Immature natural killer cell (primary cell): ENCODE measurements around the gene CAPN3. TPM values are rescaled to one million over a fixed set of nuclear protein-coding genes. Genes with fewer than 3 reads are reported as not detected.
"Not testable (repeated sequence)": the region's sequence is repeated elsewhere in the genome, so short reads cannot be mapped to it uniquely, and the experiment has no call there.

Experiments
- DNase-seq, 3 donors: peaks; one replicate each; pipeline ENCODE4 v3.0.0; 2022; ENCODE audit warnings: mixed read lengths in 1 of 3
- H3K27ac Mint-ChIP-seq, 6 donors: one replicate each; pipeline ENCODE4 v1.8.0; 2020; ENCODE audit warnings: mixed read lengths in 6 of 6, mild to moderate bottlenecking in 5 of 6, inconsistent platforms in 4 of 6, moderate library complexity in 3 of 6
- H3K27me3 Mint-ChIP-seq, 3 donors: one replicate each; pipeline ENCODE4 v1.8.0; 2020 to 2021; ENCODE audit warnings: low read depth in 3 of 3, mild to moderate bottlenecking in 3 of 3, mixed read lengths in 3 of 3, moderate library complexity in 3 of 3, inconsistent platforms in 1 of 3
- H3K36me3 Mint-ChIP-seq, 3 donors: one replicate each; pipeline ENCODE4 v1.8.0; 2020; ENCODE audit warnings: mixed read lengths in 3 of 3, inconsistent platforms in 2 of 3, mild to moderate bottlenecking in 2 of 3
- H3K4me1 Mint-ChIP-seq, 2 donors: one replicate each; pipeline ENCODE4 v1.8.0; 2020; ENCODE audit warnings: inconsistent platforms in 2 of 2, mild to moderate bottlenecking in 2 of 2, mixed read lengths in 2 of 2, moderate library complexity in 1 of 2
- H3K4me3 Mint-ChIP-seq, 5 donors: one replicate each; pipeline ENCODE4 v1.8.0; 2020; ENCODE audit warnings: mild to moderate bottlenecking in 5 of 5, mixed read lengths in 5 of 5, inconsistent platforms in 3 of 5, moderate library complexity in 3 of 5
- H3K9me3 Mint-ChIP-seq, 6 donors: one replicate each; pipeline ENCODE4 v1.8.0; 2020; ENCODE audit warnings: mild to moderate bottlenecking in 6 of 6, mixed read lengths in 6 of 6, inconsistent platforms in 4 of 6, moderate library complexity in 3 of 6
- polyA plus RNA-seq, 3 donors: library from polyadenylated mRNA; unstranded; fragments of 300-500 nt; fragmentation: Illumina TruSeq; gene quantifications; one replicate each; pipeline ENCODE4 v1.2.3, GENCODE V29; 2021

The CAPN3 gene
- polyA plus RNA-seq = 1 to 10 TPM in 2 of 3 donors, not detected in 1; 1.9 to 2.3 TPM

GRCh38 chr15:42359249-42359648 is at the start of gene CAPN3:
TSS of gene CAPN3 (plus strand) at chr15:42359501. CDS start at chr15:42359806, 305 bp downstream.
- Mint-ChIP-seq H3K9me3 (no peaks in the 10 kb centered on the region), H3K36me3 (peaks cover 0 to 14% (median 7%) of the 10 kb centered on the region in 3 donors), H3K27me3 (no peaks in the 10 kb centered on the region), H3K27ac (peak within 1 kb of the TSS in 1 of 6 donors; percentile 35), H3K4me1 (no peaks in the 10 kb centered on the region), H3K4me3 (no peak within 1 kb of the TSS)
- DNase-seq = no peak

GRCh38 chr15:42313463-42313862 is 45.8 kb upstream of the CAPN3 start:
- peaks cover 23 to 32% (median 29%) of the 10 kb centered on the region in 3 donors for H3K36me3 Mint-ChIP-seq

GRCh38 chr15:42314818-42315217 is 44.5 kb upstream of the CAPN3 start:
- Mint-ChIP-seq H3K36me3 (peaks cover 22 to 31% (median 28%) of the 10 kb centered on the region in 3 donors), H3K4me3 (no peak overlapping the region), H3K4me1 (no peaks in the 10 kb centered on the region), H3K27ac (no peak overlapping the region), H3K9me3 (no peaks in the 10 kb centered on the region), H3K27me3 (no peaks in the 10 kb centered on the region)
- DNase-seq = no peak

More at GRCh38 chr15:42313463-42313862, 45.8 kb upstream of the CAPN3 start:
- no peaks in the 10 kb centered on the region for H3K9me3 Mint-ChIP-seq
- no peaks in the 10 kb centered on the region for H3K4me1 Mint-ChIP-seq
- no peak overlapping the region for H3K4me3 Mint-ChIP-seq
- no peaks in the 10 kb centered on the region for H3K27me3 Mint-ChIP-seq
- H3K27ac Mint-ChIP-seq = no peak overlapping the region
- DNase-seq = no peak

GRCh38 chr15:42315521-42315920 is 43.8 kb upstream of the CAPN3 start:
- Mint-ChIP-seq H3K4me1 (no peaks in the 10 kb centered on the region), H3K27me3 (no peaks in the 10 kb centered on the region), H3K9me3 (no peaks in the 10 kb centered on the region), H3K4me3 (no peak overlapping the region), H3K36me3 (peaks cover 14 to 24% (median 21%) of the 10 kb centered on the region in 3 donors), H3K27ac (no peak overlapping the region)
- no peak for DNase-seq

- H3K27me3 Mint-ChIP-seq, H3K4me1 Mint-ChIP-seq, H3K4me3 Mint-ChIP-seq, H3K27ac Mint-ChIP-seq, H3K9me3 Mint-ChIP-seq, DNase-seq: not testable (repeated sequence)
- peaks cover 9 to 20% (median 16%) of the 10 kb centered on the region in 3 donors for H3K36me3 Mint-ChIP-seq
Observed at GRCh38 chr15:42316282-42316805, 43.0 kb upstream of the CAPN3 start.

GRCh38 chr15:42319206-42319605 is 40.1 kb upstream of the CAPN3 start:
- no peak for DNase-seq
- Mint-ChIP-seq H3K9me3 (no peaks in the 10 kb centered on the region), H3K4me1 (no peaks in the 10 kb centered on the region), H3K4me3 (no peak overlapping the region), H3K27ac (no peak overlapping the region), H3K27me3 (no peaks in the 10 kb centered on the region), H3K36me3 (peaks cover 6 to 27% (median 26%) of the 10 kb centered on the region in 3 donors)

GRCh38 chr15:42324308-42324707 is 35.0 kb upstream of the CAPN3 start:
- H3K9me3 Mint-ChIP-seq = no peaks in the 10 kb centered on the region
- H3K4me3 Mint-ChIP-seq = no peak overlapping the region
- peaks cover 27 to 55% (median 29%) of the 10 kb centered on the region in 3 donors for H3K36me3 Mint-ChIP-seq
- no peak overlapping the region for H3K27ac Mint-ChIP-seq
- H3K27me3 Mint-ChIP-seq = peaks cover 0 to 2% (median 0%) of the 10 kb centered on the region in 3 donors
- no peaks in the 10 kb centered on the region for H3K4me1 Mint-ChIP-seq
- no peak for DNase-seq

DNA sequence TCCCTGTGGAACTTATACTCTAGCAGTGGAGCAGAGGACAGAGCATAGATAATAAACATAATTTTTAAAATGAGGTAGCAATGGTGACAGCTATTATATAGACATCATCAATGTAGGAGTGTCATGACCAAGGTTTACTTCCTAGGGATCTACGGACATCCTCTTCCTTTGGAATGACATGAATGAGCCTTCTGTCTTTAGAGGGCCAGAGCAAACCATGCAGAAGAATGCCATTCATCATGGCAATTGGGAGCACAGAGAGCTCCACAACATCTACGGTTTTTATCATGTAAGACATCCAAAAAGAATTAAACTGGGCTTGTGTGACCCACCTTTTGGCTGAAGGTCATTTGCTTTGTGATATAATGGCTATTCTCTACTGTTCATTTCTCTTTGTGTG is 30.1 kb upstream of the CAPN3 start:
- H3K9me3 Mint-ChIP-seq = no peaks in the 10 kb centered on the region
- H3K27me3 Mint-ChIP-seq = peaks cover 0 to 2% (median 0%) of the 10 kb centered on the region in 3 donors
- H3K4me3 Mint-ChIP-seq = no peak overlapping the region
- no peak for DNase-seq
- no peaks in the 10 kb centered on the region for H3K4me1 Mint-ChIP-seq
- no peak overlapping the region for H3K27ac Mint-ChIP-seq
- peaks cover 18 to 42% (median 21%) of the 10 kb centered on the region in 3 donors for H3K36me3 Mint-ChIP-seq

- no peak overlapping the region for H3K4me3 Mint-ChIP-seq
- no peaks in the 10 kb centered on the region for H3K4me1 Mint-ChIP-seq
- peaks cover 4 to 6% (median 4%) of the 10 kb centered on the region in 6 donors for H3K9me3 Mint-ChIP-seq
- H3K36me3 Mint-ChIP-seq = peaks cover 23 to 45% (median 26%) of the 10 kb centered on the region in 3 donors
- H3K27me3 Mint-ChIP-seq = peaks cover 0 to 2% (median 0%) of the 10 kb centered on the region in 3 donors
- no peak overlapping the region for H3K27ac Mint-ChIP-seq
- no peak for DNase-seq
Observed at GRCh38 chr15:42329992-42330391, 29.3 kb upstream of the CAPN3 start.

DNA sequence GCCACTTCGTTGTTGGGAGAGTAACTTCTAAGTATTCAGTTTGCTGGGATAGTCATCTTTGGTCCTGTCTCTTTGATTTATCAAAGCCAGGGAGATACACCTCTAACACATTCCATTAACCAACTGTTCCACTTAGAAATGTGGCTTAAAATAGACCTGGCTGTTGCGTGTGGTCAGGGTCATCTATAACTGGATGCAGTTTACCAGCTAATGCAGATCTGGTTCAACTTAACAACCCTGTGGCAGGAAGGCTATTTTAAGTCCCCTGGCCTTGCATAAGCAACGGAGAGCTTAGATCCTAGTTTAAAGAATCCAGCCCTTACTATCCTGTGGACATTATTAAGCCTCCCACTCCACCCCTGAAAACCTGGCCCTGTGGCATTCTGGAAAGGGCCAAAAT is 28.1 kb upstream of the CAPN3 start:
- peaks cover 0 to 2% (median 0%) of the 10 kb centered on the region in 3 donors for H3K27me3 Mint-ChIP-seq
- no peak overlapping the region for H3K27ac Mint-ChIP-seq
- peaks cover 27 to 49% (median 37%) of the 10 kb centered on the region in 3 donors for H3K36me3 Mint-ChIP-seq
- H3K4me1 Mint-ChIP-seq = no peaks in the 10 kb centered on the region
- peaks cover 6 to 17% (median 12%) of the 10 kb centered on the region in 6 donors for H3K9me3 Mint-ChIP-seq
- no peak overlapping the region for H3K4me3 Mint-ChIP-seq
- no peak for DNase-seq

DNA sequence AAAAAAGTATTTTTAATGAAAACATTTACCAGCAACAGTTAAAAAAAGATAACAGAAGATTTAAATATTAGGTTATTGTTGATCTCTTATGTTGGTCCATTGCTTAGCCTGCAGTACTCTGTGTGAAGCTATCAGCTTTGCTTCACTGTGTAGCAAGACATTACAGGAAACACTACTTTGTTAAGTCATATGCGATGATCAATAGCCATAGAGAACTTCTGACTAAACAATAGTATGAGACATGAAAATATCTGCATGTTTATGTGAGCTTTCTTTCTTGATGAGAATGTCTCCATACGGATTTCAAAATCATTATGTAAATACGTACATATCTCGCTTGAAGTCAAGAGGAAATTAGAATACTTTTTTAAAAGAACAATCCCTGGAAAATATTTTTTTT is 27.0 kb upstream of the CAPN3 start:
- no peak for DNase-seq
- Mint-ChIP-seq H3K9me3 (peaks cover 6 to 21% (median 12%) of the 10 kb centered on the region in 6 donors), H3K27me3 (peaks cover 0 to 2% (median 0%) of the 10 kb centered on the region in 3 donors), H3K27ac (no peak overlapping the region), H3K4me1 (no peaks in the 10 kb centered on the region), H3K4me3 (no peak overlapping the region), H3K36me3 (peaks cover 22 to 46% (median 37%) of the 10 kb centered on the region in 3 donors)

DNA sequence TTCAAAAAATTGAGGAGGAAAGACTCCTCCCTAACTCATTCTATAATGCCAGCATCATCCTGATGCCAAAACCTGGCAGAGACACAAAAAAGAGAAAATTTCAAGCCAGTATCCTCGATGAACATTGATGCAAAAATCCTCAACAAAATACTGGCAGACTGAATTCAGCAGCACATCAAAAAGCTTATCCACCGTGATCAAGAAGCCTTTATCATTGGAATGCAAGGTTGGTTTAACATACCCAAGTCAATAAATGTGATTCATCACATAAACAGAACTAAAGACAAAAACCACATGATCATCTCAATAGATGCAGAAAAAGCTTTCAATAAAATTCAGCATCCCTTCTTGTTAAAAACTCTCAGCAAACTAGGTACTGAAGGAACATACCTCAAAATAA is 24.2 kb upstream of the CAPN3 start:
- Mint-ChIP-seq H3K4me3 (no peak overlapping the region), H3K27ac (no peak overlapping the region), H3K4me1 (no peaks in the 10 kb centered on the region), H3K36me3 (peaks cover 11 to 34% (median 33%) of the 10 kb centered on the region in 3 donors), H3K27me3 (peaks cover 0 to 3% (median 0%) of the 10 kb centered on the region in 3 donors), H3K9me3 (peaks cover 6 to 21% (median 12%) of the 10 kb centered on the region in 6 donors)
- DNase-seq = no peak

- not testable (repeated sequence) for H3K27ac Mint-ChIP-seq, H3K4me1 Mint-ChIP-seq, H3K4me3 Mint-ChIP-seq, H3K27me3 Mint-ChIP-seq, DNase-seq
- H3K36me3 Mint-ChIP-seq = peaks cover 11 to 28% (median 27%) of the 10 kb centered on the region in 3 donors
- peaks cover 6 to 21% (median 12%) of the 10 kb centered on the region in 6 donors for H3K9me3 Mint-ChIP-seq
Observed at GRCh38 chr15:42336650-42337049, 22.7 kb upstream of the CAPN3 start.

- Mint-ChIP-seq H3K9me3 (peaks cover 6 to 21% (median 12%) of the 10 kb centered on the region in 6 donors), H3K36me3 (peaks cover 11 to 28% (median 27%) of the 10 kb centered on the region in 3 donors)
- not testable (repeated sequence) for H3K27me3 Mint-ChIP-seq, H3K27ac Mint-ChIP-seq, DNase-seq, H3K4me3 Mint-ChIP-seq, H3K4me1 Mint-ChIP-seq
Observed at GRCh38 chr15:42337104-42337503, 22.2 kb upstream of the CAPN3 start.

DNA sequence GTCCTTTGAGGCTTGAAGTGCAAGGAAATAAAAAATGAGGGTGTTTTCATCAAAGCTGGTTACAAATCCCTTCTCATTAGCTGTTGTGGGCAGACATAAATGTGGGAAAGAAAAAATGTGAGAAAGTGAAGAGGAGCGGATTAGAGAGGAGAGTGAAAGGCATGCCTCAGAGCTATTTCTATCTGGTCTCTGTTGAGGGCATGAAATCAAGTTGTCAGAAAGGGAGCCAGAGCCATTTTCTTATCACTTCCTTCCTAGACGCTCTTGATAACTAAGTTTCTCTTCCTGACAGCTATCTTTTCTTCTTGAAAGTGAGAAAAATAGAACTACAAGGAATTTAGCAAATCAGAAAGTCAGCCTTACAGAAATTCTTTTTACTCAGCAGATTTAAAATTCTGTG is 20.8 kb upstream of the CAPN3 start:
- Mint-ChIP-seq H3K36me3 (peaks cover 11 to 32% (median 30%) of the 10 kb centered on the region in 3 donors), H3K4me3 (no peak overlapping the region), H3K27ac (no peak overlapping the region), H3K9me3 (peaks cover 6 to 21% (median 12%) of the 10 kb centered on the region in 6 donors), H3K4me1 (no peaks in the 10 kb centered on the region), H3K27me3 (peaks cover 0 to 3% (median 0%) of the 10 kb centered on the region in 3 donors)
- no peak for DNase-seq
